ENCODE data around the gene PSME4. TPM values are rescaled to one million over a fixed set of nuclear protein-coding genes. Genes with fewer than 3 reads are reported as not detected.

Gene PSME4
- total RNA-seq, 4 donors from 2014 or later: 28.5 to 44.8 (median 32.4) TPM

DNA sequence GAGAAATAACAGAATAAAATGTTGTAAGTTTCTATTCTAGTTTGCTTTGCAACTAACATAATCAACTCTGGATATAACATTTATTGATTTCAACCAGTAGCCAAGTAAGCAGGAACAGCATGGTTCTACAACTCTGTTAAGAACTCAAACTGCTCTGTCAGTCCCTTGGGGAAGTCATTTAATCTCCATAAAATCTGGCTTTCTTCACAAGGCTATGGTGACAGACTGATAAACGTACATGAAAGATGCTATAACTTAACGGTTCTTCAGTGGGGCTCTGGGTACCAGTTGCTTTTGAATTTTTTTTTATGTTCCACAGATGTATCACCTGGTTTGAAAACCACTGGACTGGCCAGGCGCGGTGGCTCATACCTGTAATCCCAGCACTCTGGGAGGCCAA is 10.3 kb downstream of the PSME4 start:
- no peaks in the 10 kb centered on the region for H3K9me3 ChIP-seq
- no peaks in the 10 kb centered on the region for H3K27me3 ChIP-seq
- TF ChIP-seq CTCF (IDR thresholded peaks at IDR 0.05) (no peak), EP300 (IDR thresholded peaks at IDR 0.05; ENCODE audit: low read depth) (no peak), POLR2AphosphoS5 (IDR thresholded peaks at IDR 0.05) (no peak), POLR2A (IDR thresholded peaks at IDR 0.05) (no peak)
- no peak for DNase-seq
- H3K4me3 ChIP-seq: no peak overlapping the region
- no peak overlapping the region for H3K27ac ChIP-seq
- in situ Hi-C loops (cut with MboI; ENCODE audit: low pct_ligation_motif_present in 1 of 4, low pct_unique_long_range_greater_than_20kb in 1 of 4, low sequenced_read_pairs in 3 of 4) (no loop called here), intact Hi-C loops (cut with DNase I; ENCODE audit: low total_unique reads) (loop anchor here (10.0 kb wide), 1 partner anchor 154 kb away; the partner anchor contains the start of gene ACYP2)
- no peaks in the 10 kb centered on the region for H3K36me3 ChIP-seq
- peaks cover 0 to 38% (median 18%) of the 10 kb centered on the region in 4 donors for H3K4me1 ChIP-seq
- WGBS, 2 donors (ENCODE audit: low coverage in 1 of 2): 66 to 68% methylated on average over 4 of the region's 4 CpGs

DNA sequence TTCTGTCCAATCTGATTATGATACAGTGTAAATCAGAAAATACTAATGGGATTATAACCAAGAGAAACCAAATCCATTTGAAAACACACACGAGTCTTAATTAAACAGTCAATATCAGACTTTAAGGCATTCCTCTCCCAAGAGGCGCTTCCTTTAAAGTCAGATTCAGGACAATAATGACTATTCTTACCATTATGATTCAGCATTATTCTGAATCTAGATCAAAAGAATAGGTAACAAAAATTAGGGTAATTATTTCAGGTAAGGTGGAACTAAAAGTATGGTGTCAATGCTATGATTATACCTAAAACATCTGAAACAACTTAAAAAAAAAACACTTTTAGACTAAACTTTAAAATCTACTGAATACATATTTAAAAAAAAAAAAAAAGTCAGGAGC is 12.3 kb downstream of the PSME4 start:
- no peaks in the 10 kb centered on the region for H3K27me3 ChIP-seq
- whole genome bisulfite sequencing, 2 donors (ENCODE audit: low coverage in 1 of 2): 85 to 90% methylated on average over 2 of the region's 2 CpGs
- no peaks in the 10 kb centered on the region for H3K36me3 ChIP-seq
- no peak for TF ChIP-seq POLR2A (IDR thresholded peaks at IDR 0.05)
- no peak for TF ChIP-seq POLR2AphosphoS5 (IDR thresholded peaks at IDR 0.05)
- TF ChIP-seq EP300 (IDR thresholded peaks at IDR 0.05; ENCODE audit: low read depth): no peak
- no peak for TF ChIP-seq CTCF (IDR thresholded peaks at IDR 0.05)
- in situ Hi-C loops (cut with MboI; ENCODE audit: low pct_ligation_motif_present in 1 of 4, low pct_unique_long_range_greater_than_20kb in 1 of 4, low sequenced_read_pairs in 3 of 4) (no loop called here), intact Hi-C loops (cut with DNase I; ENCODE audit: low total_unique reads) (no loop called here)
- no peak for DNase-seq
- H3K4me1 ChIP-seq: peaks cover 0 to 24% (median 18%) of the 10 kb centered on the region in 4 donors
- H3K4me3 ChIP-seq: no peak overlapping the region
- no peaks in the 10 kb centered on the region for H3K9me3 ChIP-seq
- H3K27ac ChIP-seq: no peak overlapping the region

- intact Hi-C loops (cut with DNase I; ENCODE audit: low total_unique reads) (no loop called here), in situ Hi-C loops (cut with MboI; ENCODE audit: low pct_ligation_motif_present in 1 of 4, low pct_unique_long_range_greater_than_20kb in 1 of 4, low sequenced_read_pairs in 3 of 4) (no loop called here)
- no peak for DNase-seq
- TF ChIP-seq CTCF (IDR thresholded peaks at IDR 0.05) (no peak), EP300 (IDR thresholded peaks at IDR 0.05; ENCODE audit: low read depth) (no peak), POLR2AphosphoS5 (IDR thresholded peaks at IDR 0.05) (no peak), POLR2A (IDR thresholded peaks at IDR 0.05) (no peak)
- H3K27ac ChIP-seq: no peak overlapping the region
- 98% methylated on average over 4 of the region's 4 CpGs; no CpG with 5 or more reads in 1 of the 2 donors for WGBS, 2 donors (ENCODE audit: low coverage in 1 of 2)
- peaks cover 0 to 9% (median 1%) of the 10 kb centered on the region in 4 donors for H3K36me3 ChIP-seq
- peaks cover 0 to 13% (median 0%) of the 10 kb centered on the region in 4 donors for H3K4me1 ChIP-seq
- H3K9me3 ChIP-seq: no peaks in the 10 kb centered on the region
- no peaks in the 10 kb centered on the region for H3K27me3 ChIP-seq
- H3K4me3 ChIP-seq: no peak overlapping the region
Measured at GRCh38 chr2:53952519-53952918, 18.3 kb downstream of the PSME4 start.

GRCh38 chr2:53949457-53949856 is 21.3 kb downstream of the PSME4 start:
- TF ChIP-seq POLR2A (IDR thresholded peaks at IDR 0.05): no peak
- no peak for TF ChIP-seq POLR2AphosphoS5 (IDR thresholded peaks at IDR 0.05)
- no peak for TF ChIP-seq EP300 (IDR thresholded peaks at IDR 0.05; ENCODE audit: low read depth)
- TF ChIP-seq CTCF (IDR thresholded peaks at IDR 0.05): no peak
- no peaks in the 10 kb centered on the region for H3K9me3 ChIP-seq
- H3K4me1 ChIP-seq: peaks cover 0 to 27% (median 0%) of the 10 kb centered on the region in 4 donors
- in situ Hi-C loops (cut with MboI; ENCODE audit: low pct_ligation_motif_present in 1 of 4, low pct_unique_long_range_greater_than_20kb in 1 of 4, low sequenced_read_pairs in 3 of 4): no loop called here
- no peak overlapping the region for H3K27ac ChIP-seq
- H3K27me3 ChIP-seq: no peaks in the 10 kb centered on the region
- whole genome bisulfite sequencing, 2 donors (ENCODE audit: low coverage in 1 of 2): 62 to 70% methylated on average over 1 of the region's 1 CpG
- DNase-seq: no peak
- H3K36me3 ChIP-seq: peaks cover 0 to 24% (median 6%) of the 10 kb centered on the region in 4 donors
- no peak overlapping the region for H3K4me3 ChIP-seq
- intact Hi-C loops (cut with DNase I; ENCODE audit: low total_unique reads): no loop called here
